A549 (cell line): Measurements from ENCODE around the gene IFNL2.

Source experiments
- CEBPB ChIP-seq, 2 experiments: fragments of >200 bp in 1 of 2; sonication (Bioruptor Twin) in 1 of 2; formaldehyde crosslinking in 1 of 2; IDR thresholded peaks; 2 replicates each; pipeline ENCODE4 v1.6.1; 2012 to 2016
- EP300 ChIP-seq, 2 experiments: fragments of >200 bp; sonication (Bioruptor Twin); formaldehyde crosslinking; IDR thresholded peaks; 2 replicates in 1 of 2; 3 replicates in 1 of 2; pipeline ENCODE4 v1.6.1; 2016 to 2017
- FOSL2 ChIP-seq, 2 experiments: fragments of 450-650 bp in 1 of 2; fragments of >200 bp in 1 of 2; sonication (Bioruptor Twin) in 1 of 2; formaldehyde crosslinking; IDR thresholded peaks; 2 replicates each; pipeline versions ENCODE4 v1.5.0 to v1.6.1; 2016 to 2020; ENCODE audit warnings: mild to moderate bottlenecking in 1 of 2, moderate library complexity in 1 of 2
- MAFK ChIP-seq: fragments of 450-650 bp; IDR thresholded peaks from 2 replicates; pipeline ENCODE4 v1.6.1; 2014; ENCODE audit not compliant: partially characterized antibody
- NPAS2 ChIP-seq: fragments of 250-450 bp; sonication (Bioruptor Pico); IDR thresholded peaks from 2 replicates; pipeline ENCODE4 v1.8.0; 2022; ENCODE audit warnings: mild to moderate bottlenecking, moderate library complexity, borderline replicate concordance
- POLR2A ChIP-seq: IDR thresholded peaks from 2 replicates; pipeline ENCODE4 v1.6.1; 2012; ENCODE audit warnings: mild to moderate bottlenecking, low read length
- RAD21 ChIP-seq, 2 experiments: fragments of >200 bp in 1 of 2; sonication (Bioruptor Twin) in 1 of 2; formaldehyde crosslinking in 1 of 2; IDR thresholded peaks in 1 of 2; conservative IDR thresholded peaks in 1 of 2; 2 replicates in 1 of 2; 3 replicates in 1 of 2; pipeline ENCODE4 v1.6.1; 2012 to 2018; ENCODE audit warnings: inconsistent platforms in 1 of 2
- RARB ChIP-seq: fragments of 250-450 bp; sonication (Bioruptor Pico); IDR thresholded peaks from 2 replicates; pipeline ENCODE4 v1.8.0; 2021; ENCODE audit warnings: mild to moderate bottlenecking, moderate library complexity
- TP53 ChIP-seq: fragments of 250-450 bp; sonication (Bioruptor Pico); IDR thresholded peaks from 2 replicates; pipeline ENCODE4 v1.5.0; 2021; ENCODE audit warnings: mild to moderate bottlenecking, moderate library complexity
- ZSCAN20 ChIP-seq: fragments of 250-450 bp; sonication (Bioruptor Pico); IDR thresholded peaks from 2 replicates; pipeline ENCODE4 v1.8.0; 2022; ENCODE audit warnings: mild to moderate bottlenecking, moderate library complexity
- TF ChIP-seq, protein P1 (sequence below): fragments of >200 bp; sonication (Bioruptor Twin); formaldehyde crosslinking; IDR thresholded peaks from 3 replicates; pipeline ENCODE4 v1.5.1; 2016
- TF ChIP-seq, protein P2 (sequence below): fragments of 450-650 bp; IDR thresholded peaks from 2 replicates; pipeline ENCODE4 v1.6.1; 2014; ENCODE audit warnings: antibody characterized with exemption

DNA sequence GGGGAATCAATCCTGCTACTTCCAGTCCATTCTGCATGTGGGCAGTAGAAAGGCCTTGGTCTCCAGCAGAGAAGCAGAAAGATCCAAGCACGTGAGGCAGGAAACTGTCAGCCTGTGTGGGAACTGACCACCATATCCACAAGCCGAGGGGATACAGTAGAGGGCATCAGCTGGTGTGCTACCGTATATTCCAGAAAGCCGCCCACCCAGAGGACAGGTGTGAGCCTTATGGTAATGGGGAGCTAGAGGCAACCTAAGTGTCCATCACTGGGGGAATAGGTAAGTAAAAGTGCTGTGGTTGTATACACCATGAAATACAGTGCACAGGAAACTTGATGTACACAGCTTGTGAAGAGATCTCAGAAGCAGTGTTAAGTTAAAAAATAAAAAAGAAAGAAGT is 25.2 kb downstream of the IFNL2 start:
- TF ChIP-seq MAFK (no peak), POLR2A (no peak), CEBPB (IDR thresholded peaks at IDR 0.05) (no peak), FOSL2 (IDR thresholded peaks at IDR 0.05) (no peak), FOSL2 (CRISPR knock-in tag; IDR thresholded peaks at IDR 0.05) (no peak), RAD21 (conservative IDR thresholded peaks at IDR 0.05 in 1 of 2, IDR thresholded peaks at IDR 0.05 in 1 of 2) (no peak), TP53 (CRISPR knock-in tag) (no peak), EP300 (IDR thresholded peaks at IDR 0.05) (no peak), RARB (CRISPR knock-in tag) (no peak), NPAS2 (CRISPR knock-in tag) (no peak), ZSCAN20 (no peak)
- TF ChIP-seq, protein P1, sequence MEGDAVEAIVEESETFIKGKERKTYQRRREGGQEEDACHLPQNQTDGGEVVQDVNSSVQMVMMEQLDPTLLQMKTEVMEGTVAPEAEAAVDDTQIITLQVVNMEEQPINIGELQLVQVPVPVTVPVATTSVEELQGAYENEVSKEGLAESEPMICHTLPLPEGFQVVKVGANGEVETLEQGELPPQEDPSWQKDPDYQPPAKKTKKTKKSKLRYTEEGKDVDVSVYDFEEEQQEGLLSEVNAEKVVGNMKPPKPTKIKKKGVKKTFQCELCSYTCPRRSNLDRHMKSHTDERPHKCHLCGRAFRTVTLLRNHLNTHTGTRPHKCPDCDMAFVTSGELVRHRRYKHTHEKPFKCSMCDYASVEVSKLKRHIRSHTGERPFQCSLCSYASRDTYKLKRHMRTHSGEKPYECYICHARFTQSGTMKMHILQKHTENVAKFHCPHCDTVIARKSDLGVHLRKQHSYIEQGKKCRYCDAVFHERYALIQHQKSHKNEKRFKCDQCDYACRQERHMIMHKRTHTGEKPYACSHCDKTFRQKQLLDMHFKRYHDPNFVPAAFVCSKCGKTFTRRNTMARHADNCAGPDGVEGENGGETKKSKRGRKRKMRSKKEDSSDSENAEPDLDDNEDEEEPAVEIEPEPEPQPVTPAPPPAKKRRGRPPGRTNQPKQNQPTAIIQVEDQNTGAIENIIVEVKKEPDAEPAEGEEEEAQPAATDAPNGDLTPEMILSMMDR: no peak
- TF ChIP-seq, protein P2, sequence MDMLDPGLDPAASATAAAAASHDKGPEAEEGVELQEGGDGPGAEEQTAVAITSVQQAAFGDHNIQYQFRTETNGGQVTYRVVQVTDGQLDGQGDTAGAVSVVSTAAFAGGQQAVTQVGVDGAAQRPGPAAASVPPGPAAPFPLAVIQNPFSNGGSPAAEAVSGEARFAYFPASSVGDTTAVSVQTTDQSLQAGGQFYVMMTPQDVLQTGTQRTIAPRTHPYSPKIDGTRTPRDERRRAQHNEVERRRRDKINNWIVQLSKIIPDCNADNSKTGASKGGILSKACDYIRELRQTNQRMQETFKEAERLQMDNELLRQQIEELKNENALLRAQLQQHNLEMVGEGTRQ: no peak
